Measurements from ENCODE around the gene CEP76.

GRCh38 chr18:12654971-12655370 lies 47.6 kb downstream of the CEP76 start:
- TF ChIP-seq CTCF (IDR thresholded peaks at IDR 0.05) = no peak
- TF ChIP-seq POLR2A (IDR thresholded peaks at IDR 0.05) = no peak
